Ishikawa (cell line): ENCODE data around the gene PRKACA.
A peak's percentile ranks its signal among the peaks of the same experiment; 100 is the strongest.

ENCODE experiments used
- CEBPB ChIP-seq: IDR thresholded peaks from 2 replicates; pipeline ENCODE4 v1.6.1; 2012
- CREB1 ChIP-seq: IDR thresholded peaks from 2 replicates; pipeline ENCODE4 v1.6.1; 2012; ENCODE audit warnings: low read depth
- EGR1 ChIP-seq: IDR thresholded peaks from 2 replicates; pipeline ENCODE4 v1.6.1; 2012
- EP300 ChIP-seq: IDR thresholded peaks from 2 replicates; pipeline ENCODE4 v1.6.1; 2012; ENCODE audit warnings: borderline replicate concordance
- FOXM1 ChIP-seq: IDR thresholded peaks from 2 replicates; pipeline ENCODE4 v1.6.1; 2012; ENCODE audit warnings: low read depth, borderline replicate concordance
- MAX ChIP-seq: IDR thresholded peaks from 2 replicates; pipeline ENCODE4 v1.6.1; 2012
- NFIC ChIP-seq: IDR thresholded peaks from 2 replicates; pipeline ENCODE4 v1.6.1; 2012
- RAD21 ChIP-seq: IDR thresholded peaks from 2 replicates; pipeline ENCODE4 v1.6.1; 2012; ENCODE audit warnings: low read depth
- REST ChIP-seq: IDR thresholded peaks from 2 replicates; pipeline ENCODE4 v1.6.1; 2012; ENCODE audit warnings: low read depth, mild to moderate bottlenecking
- TAF1 ChIP-seq: IDR thresholded peaks from 2 replicates; pipeline ENCODE4 v1.6.1; 2012; ENCODE audit warnings: low read depth, mild to moderate bottlenecking
- TCF12 ChIP-seq: IDR thresholded peaks from 2 replicates; pipeline ENCODE4 v1.6.1; 2012; ENCODE audit warnings: low read depth
- TEAD4 ChIP-seq: IDR thresholded peaks from 2 replicates; pipeline ENCODE4 v1.6.1; 2012
- USF1 ChIP-seq: IDR thresholded peaks from 2 replicates; pipeline ENCODE4 v1.6.1; 2012
- YY1 ChIP-seq: IDR thresholded peaks from 2 replicates; pipeline ENCODE4 v1.6.1; 2012; ENCODE audit warnings: low read depth
- ZBTB7A ChIP-seq: IDR thresholded peaks from 2 replicates; pipeline ENCODE4 v1.6.1; 2012; ENCODE audit warnings: low read depth

PRKACA gene

GRCh38 chr19:14082675-14082960 lies 34.9 kb downstream of the PRKACA start:
- TF ChIP-seq TCF12, result no peak

- TF ChIP-seq NFIC (no peak), ZBTB7A (peak; percentile 77), TEAD4 (no peak), EGR1 (peak; percentile 51; the same call in 1 of the 2 replicates), MAX (no peak)
Measured at GRCh38 chr19:14081797-14082674, 35.5 kb downstream of the PRKACA start.

GRCh38 chr19:14080887-14081796 lies 36.4 kb downstream of the PRKACA start:
- no peak; the same call in 1 of the 2 replicates for TF ChIP-seq EP300
- TF ChIP-seq RAD21, result no peak
- peak; percentile 65 for TF ChIP-seq TEAD4
- TF ChIP-seq REST, result no peak
- TF ChIP-seq NFIC, result no peak
- peak; percentile 43 for TF ChIP-seq USF1
- peak; percentile 62 for TF ChIP-seq TCF12
- peak; percentile 48; the same call in 1 of the 2 replicates for TF ChIP-seq YY1
- 0 out of 2 replicates have a peak, but pooled peaks have one; percentile 42 for TF ChIP-seq MAX
- TF ChIP-seq ZBTB7A, result no peak
- TF ChIP-seq CEBPB, result 0 out of 2 replicates have a peak, but pooled peaks have one; percentile 15
- TF ChIP-seq CREB1, result peak; percentile 44; the same call in 1 of the 2 replicates
- peak; percentile 55; the same call in 1 of the 2 replicates for TF ChIP-seq FOXM1
- peak; percentile 75 for TF ChIP-seq TAF1
- peak; percentile 43; the same call in 1 of the 2 replicates for TF ChIP-seq EGR1

- TF ChIP-seq MAX (no peak), TCF12 (no peak), RAD21 (no peak), REST (no peak), FOXM1 (no peak), EGR1 (no peak), CEBPB (no peak), CREB1 (no peak), NFIC (no peak), TEAD4 (no peak), EP300 (no peak), USF1 (no peak), YY1 (no peak), TAF1 (no peak), ZBTB7A (no peak)
Measured at GRCh38 chr19:14078411-14078810, 39.2 kb downstream of the PRKACA start.
